ENCODE data around the gene FLAD1.

FLAD1 gene

GRCh38 chr1:155018617-155019348 lies 35.6 kb downstream of the FLAD1 start:
- DNase-seq, result no peak

- DNase-seq, result no peak
Observed at GRCh38 chr1:155019377-155020245, 36.5 kb downstream of the FLAD1 start.

- no peak for DNase-seq
Observed at GRCh38 chr1:155022136-155022926, 39.2 kb downstream of the FLAD1 start.

GRCh38 chr1:155022927-155023236 lies 39.7 kb downstream of the FLAD1 start:
- no peak for DNase-seq

- DNase-seq, result no peak
Observed at GRCh38 chr1:155023627-155024026, 40.5 kb downstream of the FLAD1 start.

GRCh38 chr1:155024315-155024714 lies 41.2 kb downstream of the FLAD1 start:
- DNase-seq, result no peak

- no peak for DNase-seq
Observed at GRCh38 chr1:155026154-155026553, 43.0 kb downstream of the FLAD1 start.

GRCh38 chr1:155026588-155026987 lies 43.4 kb downstream of the FLAD1 start:
- no peak for DNase-seq

- DNase-seq, result no peak
Observed at GRCh38 chr1:155029513-155030242, 46.5 kb downstream of the FLAD1 start.

GRCh38 chr1:155030243-155030795 lies 47.2 kb downstream of the FLAD1 start:
- no peak for DNase-seq

- DNase-seq, result no peak
Observed at GRCh38 chr1:155030899-155031298, 47.8 kb downstream of the FLAD1 start.

GRCh38 chr1:155032886-155033285 lies 49.7 kb downstream of the FLAD1 start:
- DNase-seq, result no peak

GRCh38 chr1:155033524-155033923 lies 50.4 kb downstream of the FLAD1 start, which contains the start of the genes DCST1 and DCST2:
Gene DCST1, plus strand, starts transcription at chr1:155033824. Its CDS starts 213 bp downstream, at chr1:155034037.
Gene DCST2, minus strand, starts transcription at chr1:155033781. Its CDS starts 80 bp downstream, at chr1:155033701.
- DNase-seq, result no peak

- no peak for DNase-seq
Observed at GRCh38 chr1:155034318-155035208, 51.4 kb downstream of the FLAD1 start.

GRCh38 chr1:155035936-155036335 lies 52.8 kb downstream of the FLAD1 start:
- no peak for DNase-seq

GRCh38 chr1:155037043-155037442 lies 53.9 kb downstream of the FLAD1 start:
- DNase-seq, result no peak

GRCh38 chr1:155037851-155038441 lies 54.8 kb downstream of the FLAD1 start:
- no peak for DNase-seq

- no peak for DNase-seq
Observed at GRCh38 chr1:155038602-155039307, 55.6 kb downstream of the FLAD1 start.

GRCh38 chr1:155039308-155039669 lies 56.1 kb downstream of the FLAD1 start:
- DNase-seq, result no peak

Data from effector CD4-positive, alpha-beta T cell (primary cell).